ENCODE results near the gene CUL9.

Gene CUL9

GRCh38 chr6:43200541-43200940 is 18.5 kb downstream of the CUL9 start:
- Histone ChIP-seq H3K4me1 (ENCODE audit: insufficient read depth, low read length, severe bottlenecking) (no peaks in the 10 kb centered on the region), H2AFZ (ENCODE audit: low read length) (no peak overlapping the region), H3F3A (ENCODE audit: insufficient read depth, low read length) (no peaks in the 10 kb centered on the region), H3K79me2 (ENCODE audit: insufficient read depth, low read length) (no peaks in the 10 kb centered on the region), H3K27me3 (ENCODE audit: insufficient read depth, low read length) (no peaks in the 10 kb centered on the region), H4K20me1 (ENCODE audit: insufficient read depth, low read length) (no peaks in the 10 kb centered on the region), H3K9ac (ENCODE audit: low read length) (no peak overlapping the region), H3K4me2 (ENCODE audit: low read length) (no peak overlapping the region), H3K27ac (ENCODE audit: low read depth, low read length, poor library complexity, severe bottlenecking) (no peak overlapping the region), H3K4me3 (ENCODE audit: low read depth, low read length, poor library complexity, severe bottlenecking) (no peak overlapping the region), H3K36me3 (ENCODE audit: insufficient read depth, low read length) (peaks cover 38% of the 10 kb centered on the region; the same call in 1 of the 2 replicates), H3K9me2 (ENCODE audit: low read depth, low read length) (no peaks in the 10 kb centered on the region), H3K9me3 (ENCODE audit: low read length) (no peaks in the 10 kb centered on the region)
- TF ChIP-seq, protein P1, sequence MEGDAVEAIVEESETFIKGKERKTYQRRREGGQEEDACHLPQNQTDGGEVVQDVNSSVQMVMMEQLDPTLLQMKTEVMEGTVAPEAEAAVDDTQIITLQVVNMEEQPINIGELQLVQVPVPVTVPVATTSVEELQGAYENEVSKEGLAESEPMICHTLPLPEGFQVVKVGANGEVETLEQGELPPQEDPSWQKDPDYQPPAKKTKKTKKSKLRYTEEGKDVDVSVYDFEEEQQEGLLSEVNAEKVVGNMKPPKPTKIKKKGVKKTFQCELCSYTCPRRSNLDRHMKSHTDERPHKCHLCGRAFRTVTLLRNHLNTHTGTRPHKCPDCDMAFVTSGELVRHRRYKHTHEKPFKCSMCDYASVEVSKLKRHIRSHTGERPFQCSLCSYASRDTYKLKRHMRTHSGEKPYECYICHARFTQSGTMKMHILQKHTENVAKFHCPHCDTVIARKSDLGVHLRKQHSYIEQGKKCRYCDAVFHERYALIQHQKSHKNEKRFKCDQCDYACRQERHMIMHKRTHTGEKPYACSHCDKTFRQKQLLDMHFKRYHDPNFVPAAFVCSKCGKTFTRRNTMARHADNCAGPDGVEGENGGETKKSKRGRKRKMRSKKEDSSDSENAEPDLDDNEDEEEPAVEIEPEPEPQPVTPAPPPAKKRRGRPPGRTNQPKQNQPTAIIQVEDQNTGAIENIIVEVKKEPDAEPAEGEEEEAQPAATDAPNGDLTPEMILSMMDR (IDR thresholded peaks at IDR 0.05; ENCODE audit: low read length), result no peak
- TF ChIP-seq EZH2 (IDR thresholded peaks at IDR 0.05; ENCODE audit: borderline replicate concordance, low read length), result no peak

DNA sequence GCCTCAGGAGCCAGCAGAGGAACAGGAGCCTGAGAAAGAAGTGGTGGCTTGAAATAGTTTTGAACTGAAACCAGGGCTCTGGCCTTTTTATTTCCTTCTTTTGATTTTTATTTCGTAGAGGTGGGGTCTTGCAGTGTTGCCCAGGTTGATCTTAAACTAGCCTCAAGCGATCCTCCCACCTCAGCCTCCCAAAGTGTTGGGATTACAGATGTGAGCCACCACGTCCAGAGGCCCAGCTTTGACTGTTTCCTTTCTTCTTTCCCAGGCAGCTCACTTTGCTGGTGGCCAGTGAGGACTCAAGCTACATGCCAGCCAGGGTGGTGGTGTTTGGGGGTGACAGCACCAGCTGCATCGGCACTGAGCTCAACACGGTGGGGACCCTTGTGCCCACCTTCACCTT is 20.5 kb downstream of the CUL9 start:
- Histone ChIP-seq H3K4me2 (ENCODE audit: low read length) (no peak overlapping the region), H3K9me2 (ENCODE audit: low read depth, low read length) (no peaks in the 10 kb centered on the region), H3K9ac (ENCODE audit: low read length) (no peak overlapping the region), H3K4me3 (ENCODE audit: low read depth, low read length, poor library complexity, severe bottlenecking) (no peak overlapping the region), H3F3A (ENCODE audit: insufficient read depth, low read length) (no peaks in the 10 kb centered on the region), H2AFZ (ENCODE audit: low read length) (no peak overlapping the region), H4K20me1 (ENCODE audit: insufficient read depth, low read length) (no peaks in the 10 kb centered on the region), H3K36me3 (ENCODE audit: insufficient read depth, low read length) (peaks cover 32% of the 10 kb centered on the region), H3K79me2 (ENCODE audit: insufficient read depth, low read length) (no peaks in the 10 kb centered on the region), H3K27me3 (ENCODE audit: insufficient read depth, low read length) (no peaks in the 10 kb centered on the region), H3K4me1 (ENCODE audit: insufficient read depth, low read length, severe bottlenecking) (no peaks in the 10 kb centered on the region), H3K9me3 (ENCODE audit: low read length) (no peaks in the 10 kb centered on the region), H3K27ac (ENCODE audit: low read depth, low read length, poor library complexity, severe bottlenecking) (no peak overlapping the region)
- TF ChIP-seq EZH2 (IDR thresholded peaks at IDR 0.05; ENCODE audit: borderline replicate concordance, low read length), result no peak
- TF ChIP-seq, protein P1 (IDR thresholded peaks at IDR 0.05; ENCODE audit: low read length), result no peak

DNA sequence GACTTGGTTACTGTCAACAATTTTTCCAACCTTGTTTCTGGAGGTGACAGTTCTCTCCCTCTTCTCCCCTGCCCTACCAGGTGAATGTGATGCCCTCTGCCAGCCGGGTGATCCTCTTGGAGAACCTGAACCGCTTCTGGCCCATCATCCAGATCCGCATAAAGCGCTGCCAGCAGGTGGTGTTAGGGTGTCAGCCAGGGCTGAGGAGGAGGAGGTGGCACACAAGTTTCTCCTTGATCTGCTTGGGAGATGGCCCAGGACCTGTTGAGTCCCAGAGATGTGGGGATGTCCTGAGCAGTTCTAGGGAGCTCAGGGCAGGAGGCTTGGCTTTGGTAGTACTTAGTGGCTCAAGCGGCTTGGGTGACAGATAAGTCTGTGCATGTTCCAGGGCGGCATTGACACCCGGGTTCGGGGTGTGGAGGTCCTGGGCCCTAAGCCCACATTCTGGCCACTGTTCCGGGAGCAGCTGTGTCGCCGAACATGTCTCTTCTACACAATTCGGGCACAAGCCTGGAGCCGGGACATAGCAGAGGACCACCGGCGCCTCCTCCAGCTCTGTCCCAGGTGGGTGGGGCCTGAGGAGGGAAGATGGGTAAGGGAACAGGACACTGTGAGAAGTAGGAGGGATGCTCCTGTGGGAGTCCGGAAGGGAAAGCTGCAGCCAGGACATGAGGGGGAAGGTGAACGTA is 21.2 kb downstream of the CUL9 start:
- H3K9me2 ChIP-seq (ENCODE audit: low read depth, low read length), result no peaks in the 10 kb centered on the region
- TF ChIP-seq, protein P1 (IDR thresholded peaks at IDR 0.05; ENCODE audit: low read length), result no peak
- H2AFZ ChIP-seq (ENCODE audit: low read length), result no peak overlapping the region
- H3K36me3 ChIP-seq (ENCODE audit: insufficient read depth, low read length), result peaks cover 28% of the 10 kb centered on the region
- no peaks in the 10 kb centered on the region for H3K27me3 ChIP-seq (ENCODE audit: insufficient read depth, low read length)
- H4K20me1 ChIP-seq (ENCODE audit: insufficient read depth, low read length), result no peaks in the 10 kb centered on the region
- H3K4me2 ChIP-seq (ENCODE audit: low read length), result no peak overlapping the region
- no peak overlapping the region for H3K9ac ChIP-seq (ENCODE audit: low read length)
- H3F3A ChIP-seq (ENCODE audit: insufficient read depth, low read length), result no peaks in the 10 kb centered on the region
- H3K4me3 ChIP-seq (ENCODE audit: low read depth, low read length, poor library complexity, severe bottlenecking), result no peak overlapping the region
- H3K27ac ChIP-seq (ENCODE audit: low read depth, low read length, poor library complexity, severe bottlenecking), result no peak overlapping the region
- H3K79me2 ChIP-seq (ENCODE audit: insufficient read depth, low read length), result no peaks in the 10 kb centered on the region
- no peaks in the 10 kb centered on the region for H3K4me1 ChIP-seq (ENCODE audit: insufficient read depth, low read length, severe bottlenecking)
- H3K9me3 ChIP-seq (ENCODE audit: low read length), result no peaks in the 10 kb centered on the region
